GM19193 (cell line): Measurements from ENCODE around the gene KHK.

Experiments used
- POLR2A ChIP-seq: IDR thresholded peaks from 4 replicates; pipeline ENCODE4 v1.6.1; 2011; ENCODE audit not compliant: insufficient read depth, insufficient read length; ENCODE audit errors: extremely low read depth

KHK gene

GRCh38 chr2:27095745-27096651 lies 9.4 kb downstream of the KHK start:
- TF ChIP-seq POLR2A, result peak; percentile 34

GRCh38 chr2:27096748-27097297 lies 10.3 kb downstream of the KHK start:
- TF ChIP-seq POLR2A, result no peak

GRCh38 chr2:27097341-27097740 lies 10.8 kb downstream of the KHK start:
- no peak for TF ChIP-seq POLR2A

GRCh38 chr2:27099334-27099955 lies 12.9 kb downstream of the KHK start:
- TF ChIP-seq POLR2A, result no peak

GRCh38 chr2:27100036-27100435 lies 13.5 kb downstream of the KHK start:
- TF ChIP-seq POLR2A, result no peak

GRCh38 chr2:27102329-27102728 lies 15.8 kb downstream of the KHK start:
- no peak for TF ChIP-seq POLR2A

GRCh38 chr2:27105981-27106380 lies 19.4 kb downstream of the KHK start:
- TF ChIP-seq POLR2A, result no peak

- TF ChIP-seq POLR2A, result no peak
These were observed 21.6 kb downstream of the KHK start for GRCh38 chr2:27108221-27108620.

- TF ChIP-seq POLR2A, result no peak
These were observed 22.5 kb downstream of the KHK start for GRCh38 chr2:27109083-27109482.

- no peak for TF ChIP-seq POLR2A
These were observed 28.9 kb downstream of the KHK start for GRCh38 chr2:27115519-27115918.

GRCh38 chr2:27117995-27118524 lies 31.5 kb downstream of the KHK start:
- no peak for TF ChIP-seq POLR2A

- no peak for TF ChIP-seq POLR2A
These were observed 32.2 kb downstream of the KHK start, which contains the start of gene CGREF1 for GRCh38 chr2:27118525-27119329. CGREF1 (minus strand) TSS chr2:27119128; CDS start chr2:27104366, 14,762 bp downstream.

- TF ChIP-seq POLR2A, result no peak
These were observed 35.3 kb downstream of the KHK start for GRCh38 chr2:27121906-27122305.

GRCh38 chr2:27122791-27123190 lies 36.2 kb downstream of the KHK start:
- TF ChIP-seq POLR2A, result no peak

- TF ChIP-seq POLR2A, result no peak
These were observed 37.0 kb downstream of the KHK start, which contains the start of gene ABHD1 for GRCh38 chr2:27123302-27124150. ABHD1 (plus strand) TSS chr2:27123815; CDS start chr2:27123949, 134 bp downstream.
